Chondrocyte (in vitro differentiated cells): ENCODE results near the gene OR2V2. TPM values are rescaled to one million over a fixed set of nuclear protein-coding genes. Genes with fewer than 3 reads are reported as not detected.
"Not testable (repeated sequence)": the region's sequence is repeated elsewhere in the genome, so short reads cannot be mapped to it uniquely, and the experiment has no call there.

Experiments used
- DNase-seq: peaks from one replicate; pipeline ENCODE4 v3.0.0; 2021; ENCODE audit warnings: mixed read lengths, low spot score
- H3K27ac Mint-ChIP-seq: one replicate; pipeline ENCODE4 v1.8.0; 2021; ENCODE audit warnings: mild to moderate bottlenecking, moderate library complexity, mixed read lengths; ENCODE audit not compliant: unreplicated experiment
- H3K27me3 Mint-ChIP-seq: 2 replicates; pipeline ENCODE4 v1.8.0; 2021; ENCODE audit warnings: low read depth, mixed read lengths
- H3K36me3 Mint-ChIP-seq: 2 replicates; pipeline ENCODE4 v1.8.0; 2021; ENCODE audit warnings: low read depth, mixed read lengths
- H3K4me1 Mint-ChIP-seq: 2 replicates; pipeline ENCODE4 v1.8.0; 2021; ENCODE audit warnings: low read depth, mild to moderate bottlenecking, mixed read lengths
- H3K4me3 Mint-ChIP-seq: one replicate; pipeline ENCODE4 v1.8.0; 2021; ENCODE audit warnings: mild to moderate bottlenecking, moderate library complexity, mixed read lengths; ENCODE audit not compliant: unreplicated experiment
- H3K9me3 Mint-ChIP-seq: 2 replicates; pipeline ENCODE4 v1.8.0; 2021; ENCODE audit warnings: low read depth, mixed read lengths
- CTCF ChIP-seq: fragments of 200-600 bp; sonication (generic); IDR thresholded peaks from 2 replicates; pipeline ENCODE4 v1.5.0; 2021; ENCODE audit warnings: antibody characterized with exemption, mild to moderate bottlenecking, moderate library complexity
- long read RNA-seq: library from polyadenylated mRNA; stranded (forward); transcript quantifications from one replicate; pipeline ENCODE4 v2.0.0, GENCODE V29; 2021
- total RNA-seq: library from RNA; stranded (reverse); gene quantifications from 3 replicates; pipeline ENCODE4 v1.2.1, GENCODE V29; 2021

The OR2V2 gene
- not detected in 3 replicates for total RNA-seq
- long read RNA-seq, result 0 reads

GRCh38 chr5:181146927-181147636, at the start of gene OR2V2:
Gene OR2V2 (plus strand): TSS chr5:181147586. CDS start chr5:181154943, 7,357 bp downstream.
- DNase-seq, H3K36me3 Mint-ChIP-seq, H3K4me3 Mint-ChIP-seq, H3K27ac Mint-ChIP-seq, H3K4me1 Mint-ChIP-seq, H3K9me3 Mint-ChIP-seq: not testable (repeated sequence)
- peaks cover 45% of the 10 kb centered on the region for H3K27me3 Mint-ChIP-seq

GRCh38 chr5:181097759-181098491, 49.5 kb upstream of the OR2V2 start:
- peaks cover 19% of the 10 kb centered on the region for H3K27me3 Mint-ChIP-seq
- not testable (repeated sequence) for H3K27ac Mint-ChIP-seq, DNase-seq, H3K4me3 Mint-ChIP-seq, H3K4me1 Mint-ChIP-seq, H3K36me3 Mint-ChIP-seq, H3K9me3 Mint-ChIP-seq

GRCh38 chr5:181098762-181099601, 48.4 kb upstream of the OR2V2 start:
- TF ChIP-seq CTCF, result no peak
- DNase-seq, result no peak
- peaks cover 5% of the 10 kb centered on the region for H3K4me1 Mint-ChIP-seq
- no peaks in the 10 kb centered on the region for H3K36me3 Mint-ChIP-seq
- no peak overlapping the region for H3K27ac Mint-ChIP-seq
- H3K4me3 Mint-ChIP-seq, result no peak overlapping the region
- H3K9me3 Mint-ChIP-seq, result no peaks in the 10 kb centered on the region
- H3K27me3 Mint-ChIP-seq, result peaks cover 20% of the 10 kb centered on the region

GRCh38 chr5:181099602-181100086, 47.7 kb upstream of the OR2V2 start:
- H3K27me3 Mint-ChIP-seq, result peaks cover 26% of the 10 kb centered on the region

GRCh38 chr5:181100121-181100875, 47.1 kb upstream of the OR2V2 start:
- Mint-ChIP-seq H3K4me3 (no peak overlapping the region), H3K4me1 (peaks cover 8% of the 10 kb centered on the region), H3K27me3 (peaks cover 30% of the 10 kb centered on the region), H3K27ac (no peak overlapping the region), H3K36me3 (peaks cover 2% of the 10 kb centered on the region), H3K9me3 (no peaks in the 10 kb centered on the region)
- TF ChIP-seq CTCF, result no peak
- no peak for DNase-seq

More at GRCh38 chr5:181099602-181100086, 47.7 kb upstream of the OR2V2 start:
- no peaks in the 10 kb centered on the region for H3K9me3 Mint-ChIP-seq
- H3K4me3 Mint-ChIP-seq, result no peak overlapping the region
- peaks cover 2% of the 10 kb centered on the region for H3K36me3 Mint-ChIP-seq
- no peak for DNase-seq
- no peak overlapping the region for H3K27ac Mint-ChIP-seq
- TF ChIP-seq CTCF, result no peak
- H3K4me1 Mint-ChIP-seq, result peaks cover 8% of the 10 kb centered on the region

GRCh38 chr5:181101030-181101641, 46.2 kb upstream of the OR2V2 start:
- not testable (repeated sequence) for H3K9me3 Mint-ChIP-seq, DNase-seq, H3K4me3 Mint-ChIP-seq, H3K36me3 Mint-ChIP-seq, H3K4me1 Mint-ChIP-seq, H3K27ac Mint-ChIP-seq
- peaks cover 38% of the 10 kb centered on the region for H3K27me3 Mint-ChIP-seq

- not testable (repeated sequence) for H3K27ac Mint-ChIP-seq, H3K4me1 Mint-ChIP-seq, H3K4me3 Mint-ChIP-seq, DNase-seq, H3K36me3 Mint-ChIP-seq, H3K9me3 Mint-ChIP-seq
- peaks cover 42% of the 10 kb centered on the region for H3K27me3 Mint-ChIP-seq
Observed at GRCh38 chr5:181101930-181102674, 45.3 kb upstream of the OR2V2 start.

GRCh38 chr5:181104259-181104568, 43.2 kb upstream of the OR2V2 start:
- not testable (repeated sequence) for DNase-seq, H3K27ac Mint-ChIP-seq, H3K36me3 Mint-ChIP-seq, H3K9me3 Mint-ChIP-seq, H3K4me1 Mint-ChIP-seq
- Mint-ChIP-seq H3K27me3 (peaks cover 50% of the 10 kb centered on the region), H3K4me3 (peak overlapping the region; percentile 54)
